ENCODE results near the gene MGAT5B.

- TF ChIP-seq CTCF (IDR thresholded peaks at IDR 0.05 in 8 of 11, conservative IDR thresholded peaks at IDR 0.05 in 3 of 11) (no peak), POLR2A (IDR thresholded peaks at IDR 0.05) (no peak)
Measured at GRCh38 chr17:76878568-76878967, 10.4 kb downstream of the MGAT5B start.
